IMR-90 (cell line): Measurements from ENCODE around the gene TAS2R9. TPM values are rescaled to one million over a fixed set of nuclear protein-coding genes. Genes with fewer than 3 reads are reported as not detected.

Source experiments
- ATAC-seq: fragments of 200-7000 bp; cut with Tn5 transposase; 2 replicates; pipeline ENCODE4 v1.9.1; 2020; ENCODE audit warnings: low read depth, mild to moderate bottlenecking, moderate library complexity
- BruUV-seq: library from RNA; stranded (reverse); fragments of 400-500 nt; replicated peaks from 2 replicates; lab custom pipeline; 2021; lab: Mats Ljungman, UMichigan
- CTCF ChIA-PET: fragments of 300-600 bp; formaldehyde crosslinking; extraction: SDS; loops from one replicate; lab custom pipeline; 2021; ENCODE audit warnings: antibody characterized with exemption; lab: Yijun Ruan, JAX
- POLR2A ChIA-PET: fragments of 300-600 bp; sonication (Branson Sonifier 250); formaldehyde crosslinking; loops from one replicate; lab custom pipeline; 2022; ENCODE audit warnings: antibody characterized with exemption; ENCODE audit not compliant: unreplicated experiment; lab: Charles Lee
- DNase-seq: peaks from one replicate; pipeline ENCODE4 v3.0.0; 2013
- H2AFZ ChIP-seq: replicated peaks from 2 replicates; pipeline ENCODE3; 2013; ENCODE audit warnings: low read length, mild to moderate bottlenecking; ENCODE audit not compliant: poor library complexity
- H2AK5ac ChIP-seq: 2 replicates; pipeline ENCODE4 v1.6.1; 2013; ENCODE audit warnings: low read depth, low read length, inconsistent platforms
- H2AK9ac ChIP-seq: replicated peaks from 2 replicates; pipeline ENCODE3; 2013; ENCODE audit warnings: mild to moderate bottlenecking, low read depth, low read length, moderate library complexity; ENCODE audit not compliant: poor library complexity
- H2BK120ac ChIP-seq: 2 replicates; pipeline ENCODE4 v1.6.1; 2013; ENCODE audit warnings: low read depth, low read length, inconsistent platforms
- H2BK15ac ChIP-seq: 3 replicates; pipeline ENCODE4 v1.6.1; 2013; ENCODE audit warnings: low read depth, low read length, inconsistent platforms
- H2BK20ac ChIP-seq: 2 replicates; pipeline ENCODE4 v1.6.1; 2013; ENCODE audit warnings: low read depth, mild to moderate bottlenecking, inconsistent platforms, low read length, moderate library complexity
- H2BK5ac ChIP-seq: 2 replicates; pipeline ENCODE4 v1.6.1; 2013; ENCODE audit warnings: mild to moderate bottlenecking, low read depth, low read length, inconsistent platforms; ENCODE audit not compliant: poor library complexity, severe bottlenecking
- H3K14ac ChIP-seq: replicated peaks from 2 replicates; pipeline ENCODE4 v1.6.1; 2013; ENCODE audit warnings: low read depth, low read length, inconsistent platforms
- H3K18ac ChIP-seq: 2 replicates; pipeline ENCODE4 v1.6.1; 2013; ENCODE audit warnings: low read depth, low read length, control low read depth
- H3K23ac ChIP-seq: 2 replicates; pipeline ENCODE4 v1.6.1; 2013; ENCODE audit warnings: low read depth, low read length, inconsistent platforms
- H3K27ac ChIP-seq: 2 replicates; pipeline ENCODE4 v1.5.1; 2013; ENCODE audit warnings: mild to moderate bottlenecking, control low read depth, low read length; ENCODE audit not compliant: insufficient read depth
- H3K27me3 ChIP-seq: 2 replicates; pipeline ENCODE4 v1.6.1; 2013; ENCODE audit warnings: low read length; ENCODE audit not compliant: control insufficient read depth, insufficient read depth
- H3K36me3 ChIP-seq: 2 replicates; pipeline ENCODE4 v1.6.1; 2013; ENCODE audit warnings: low read length, mixed read lengths; ENCODE audit not compliant: control insufficient read depth, insufficient read depth
- H3K4ac ChIP-seq: 2 replicates; pipeline ENCODE4 v1.6.1; 2013; ENCODE audit warnings: low read depth, low read length, inconsistent platforms
- H3K4me1 ChIP-seq: 2 replicates; pipeline ENCODE4 v1.6.1; 2013; ENCODE audit warnings: low read length, mixed read lengths; ENCODE audit not compliant: control insufficient read depth, insufficient read depth
- H3K4me2 ChIP-seq: 2 replicates; pipeline ENCODE4 v1.6.1; 2013; ENCODE audit warnings: low read depth, mild to moderate bottlenecking, control low read depth, low read length, moderate library complexity
- H3K4me3 ChIP-seq: 2 replicates; pipeline ENCODE4 v1.5.1; 2013; ENCODE audit warnings: low read depth, mild to moderate bottlenecking, control low read depth, low read length, moderate library complexity; ENCODE audit not compliant: insufficient read depth
- H3K56ac ChIP-seq: 2 replicates; pipeline ENCODE4 v1.6.1; 2013; ENCODE audit warnings: low read length, inconsistent platforms; ENCODE audit not compliant: insufficient read depth; ENCODE audit errors: extremely low read depth
- H3K79me1 ChIP-seq, 2 experiments: 2 replicates each; pipeline ENCODE4 v1.6.1; 2013; ENCODE audit warnings: low read length in 2 of 2, inconsistent platforms in 1 of 2, low read depth in 1 of 2
- H3K9ac ChIP-seq: 2 replicates; pipeline ENCODE4 v1.6.1; 2013; ENCODE audit warnings: low read depth, low read length, control low read depth
- H3K9me1 ChIP-seq: 2 replicates; pipeline ENCODE4 v1.6.1; 2013; ENCODE audit warnings: low read length, inconsistent platforms; ENCODE audit not compliant: insufficient read depth
- H3K9me3 ChIP-seq: 2 replicates; pipeline ENCODE4 v1.6.1; 2013; ENCODE audit warnings: low read length; ENCODE audit not compliant: control insufficient read depth, insufficient read depth
- H4K20me1 ChIP-seq: 2 replicates; pipeline ENCODE4 v1.6.1; 2013; ENCODE audit warnings: low read length, inconsistent platforms; ENCODE audit not compliant: insufficient read depth
- H4K5ac ChIP-seq: 2 replicates; pipeline ENCODE4 v1.6.1; 2013; ENCODE audit warnings: mild to moderate bottlenecking, low read depth, low read length, control low read depth
- H4K8ac ChIP-seq, 2 experiments: 2 replicates each; pipeline ENCODE4 v1.6.1; 2013; ENCODE audit warnings: low read depth in 2 of 2, low read length in 2 of 2, control low read depth in 1 of 2, inconsistent platforms in 1 of 2
- H4K91ac ChIP-seq: 2 replicates; pipeline ENCODE4 v1.6.1; 2013; ENCODE audit warnings: low read depth, low read length, inconsistent platforms; ENCODE audit not compliant: insufficient read depth
- BHLHE40 ChIP-seq: fragments of 150-350 bp; IDR thresholded peaks from 2 replicates; pipeline ENCODE4 v1.6.1; 2016; ENCODE audit warnings: mild to moderate bottlenecking, low read depth, low read length
- CHD1 ChIP-seq: IDR thresholded peaks from 2 replicates; pipeline ENCODE4 v1.6.1; 2012; ENCODE audit warnings: low read depth, low read length, improper control_type of control experiment
- CTCF ChIP-seq: conservative IDR thresholded peaks from 2 replicates; pipeline ENCODE4 v1.5.1; 2012; ENCODE audit warnings: mild to moderate bottlenecking, low read depth, low read length, improper control_type of control experiment
- FOS ChIP-seq: fragments of 150-350 bp; IDR thresholded peaks from 2 replicates; pipeline ENCODE4 v1.6.1; 2016; ENCODE audit warnings: low read depth, low read length
- MAFK ChIP-seq: IDR thresholded peaks from 2 replicates; pipeline ENCODE4 v1.6.1; 2012; ENCODE audit warnings: low read depth, low read length, improper control_type of control experiment
- MAZ ChIP-seq: IDR thresholded peaks from 2 replicates; pipeline ENCODE4 v1.6.1; 2012; ENCODE audit warnings: low read depth, mild to moderate bottlenecking, low read length, improper control_type of control experiment, moderate library complexity, borderline replicate concordance
- SMC3 ChIP-seq: fragments of 150-350 bp; IDR thresholded peaks from 2 replicates; pipeline ENCODE4 v1.6.1; 2016; ENCODE audit warnings: low read depth, mild to moderate bottlenecking, antibody characterized with exemption, low read length, moderate library complexity
- USF2 ChIP-seq: fragments of 150-350 bp; IDR thresholded peaks from 2 replicates; pipeline ENCODE4 v1.6.1; 2017; ENCODE audit warnings: mild to moderate bottlenecking, antibody characterized with exemption, low read length, low read depth
- WGBS, 2 experiments: methylation state at CpG; one replicate each; pipeline versions ENCODE4 v1.1.5 to v1.1.7; 2013; ENCODE audit warnings: missing lambda C conversion rate in 2 of 2; ENCODE audit not compliant: insufficient read length in 1 of 2; ENCODE audit errors: extremely low coverage in 2 of 2; 5-methylcytosine and 5-hydroxymethylcytosine counted together
- dilution Hi-C: fragments of 300-500 bp; cut with HindIII; formaldehyde crosslinking; loops from one replicate; pipeline ENCODE4 v1.14.3; 2018; ENCODE audit warnings: low sequenced_read_pairs; ENCODE audit not compliant: unreplicated experiment
- in situ Hi-C: fragments of 300-500 bp; cut with MboI; formaldehyde crosslinking; loops from 3 replicates; pipeline ENCODE4 v1.14.3; 2019; ENCODE audit warnings: low sequenced_read_pairs, inconsistent platforms, mixed read lengths
- intact Hi-C: fragments of 100-400 bp; cut with micrococcal nuclease; formaldehyde crosslinking; loops from 2 replicates; pipeline ENCODE4 v1.10.0; 2022
- polyA plus RNA-seq, 3 experiments: library from polyadenylated mRNA; depleted of rRNA; stranded (reverse); fragments of >200 nt; gene quantifications; 2 replicates each; pipeline ENCODE4 v1.2.3, GENCODE V29; 2012; ENCODE audit warnings: low replicate concordance in 1 of 3
- total RNA-seq: library from RNA; depleted of rRNA; stranded (reverse); fragments of >200 nt; gene quantifications from 2 replicates; pipeline ENCODE4 v1.2.3, GENCODE V29; 2012

The TAS2R9 gene
- total and polyA plus RNA-seq, 2 of the 4 experiments (the other 2 are of a cell fraction): not detected

DNA sequence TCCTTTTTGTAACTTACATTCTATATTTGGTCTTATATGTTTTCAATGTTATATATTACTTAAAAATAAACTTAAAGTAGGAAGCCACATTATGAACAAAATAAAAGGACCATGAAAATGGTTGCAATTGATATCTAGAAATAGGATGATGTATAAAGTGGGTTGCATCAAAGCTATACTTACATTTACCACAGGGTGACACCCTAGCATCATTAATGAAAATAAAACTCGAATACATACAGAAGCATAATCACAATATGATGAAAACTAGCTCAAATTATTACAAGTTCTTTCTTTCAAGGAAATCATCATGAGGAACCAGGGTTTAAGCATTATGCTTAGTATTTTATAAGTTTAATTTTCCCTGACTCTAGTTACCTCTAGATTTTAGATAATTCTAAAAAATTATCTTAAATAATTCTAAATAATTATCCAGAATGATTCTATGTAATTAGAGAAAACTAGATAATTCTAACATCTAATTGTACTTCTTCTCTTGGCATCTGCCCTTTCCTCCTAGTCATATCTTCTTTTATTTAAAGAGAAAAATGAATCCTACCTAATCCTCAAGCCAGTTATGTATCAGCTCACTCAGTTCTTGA lies 38.7 kb downstream of the TAS2R9 start (continued):
- TF ChIP-seq USF2: no peak

DNA sequence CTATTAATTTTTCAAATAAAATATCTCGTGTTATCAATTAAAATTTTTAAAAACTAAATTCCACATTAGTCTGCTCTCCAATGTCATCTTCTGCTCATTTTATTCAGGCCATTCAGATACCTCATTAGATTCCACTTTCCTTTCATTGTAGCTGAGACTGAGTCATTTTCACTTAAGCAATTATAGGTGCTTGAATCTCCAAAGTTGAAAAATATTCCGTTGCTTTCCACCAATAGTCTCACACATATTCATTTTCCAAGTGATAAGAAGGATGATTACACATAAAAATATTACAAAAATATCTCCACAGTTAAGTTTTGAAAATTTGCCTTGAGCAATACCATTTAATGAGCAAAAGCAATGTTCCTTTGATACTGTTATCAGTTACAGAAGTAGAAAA lies 50.3 kb downstream of the TAS2R9 start:
- H4K91ac ChIP-seq: no peak overlapping the region
- POLR2A ChIA-PET: no interaction called here
- ATAC-seq: no peak
- no peaks in the 10 kb centered on the region for H4K20me1 ChIP-seq
- H2BK5ac ChIP-seq: no peak overlapping the region
- no peak overlapping the region for H3K18ac ChIP-seq
- in situ Hi-C loops (no loop called here), dilution Hi-C loops (no loop called here), intact Hi-C loops (no loop called here)
- no peak overlapping the region for H4K8ac ChIP-seq
- no peak overlapping the region for H3K23ac ChIP-seq
- H3K4me1 ChIP-seq: no peaks in the 10 kb centered on the region
- H3K4ac ChIP-seq: no peak overlapping the region
- H3K56ac ChIP-seq: no peak overlapping the region
- no peak overlapping the region for H3K4me3 ChIP-seq
- no peak overlapping the region for H3K27ac ChIP-seq
- CTCF ChIA-PET: interaction anchor here (0.6 to 1.1 kb wide), 2 partner anchors 10 to 27 kb away, joined by 4 read pairs; no protein-coding TSS in a partner anchor
- peaks cover 8% of the 10 kb centered on the region for H3K27me3 ChIP-seq
- H3K14ac ChIP-seq: no peak overlapping the region
- no peak for TF ChIP-seq CTCF
- no peak for TF ChIP-seq SMC3
- no peak for TF ChIP-seq CHD1
- no peak for TF ChIP-seq MAZ
- TF ChIP-seq BHLHE40: no peak
- TF ChIP-seq MAFK: no peak
- no peak for TF ChIP-seq FOS
- no peaks in the 10 kb centered on the region for H3K9me1 ChIP-seq
- BruUV-seq: no TSS peak
- H3K9me3 ChIP-seq: peaks cover 12% of the 10 kb centered on the region; the same call in 1 of the 2 replicates
- DNase-seq: no peak
- no peak overlapping the region for H3K4me2 ChIP-seq
- no peaks in the 10 kb centered on the region for H3K79me1 ChIP-seq
- no peak overlapping the region for H2BK120ac ChIP-seq
- no peak overlapping the region for H4K5ac ChIP-seq
- H2AK5ac ChIP-seq: no peak overlapping the region
- no peak overlapping the region for H3K9ac ChIP-seq
- no peak overlapping the region for H2AK9ac ChIP-seq
- no peak overlapping the region for H2AFZ ChIP-seq
- no peaks in the 10 kb centered on the region for H3K36me3 ChIP-seq
- no peak overlapping the region for H2BK20ac ChIP-seq
- H2BK15ac ChIP-seq: no peak overlapping the region
- WGBS, 2 experiments: no CpG with 5 or more reads among the region's 2 CpGs
